ENCODE measurements around the gene DARS1. TPM values are rescaled to one million over a fixed set of nuclear protein-coding genes. Genes with fewer than 3 reads are reported as not detected.
A peak's percentile ranks its signal among the peaks of the same experiment; 100 is the strongest.
"Not testable (repeated sequence)": the region's sequence is repeated elsewhere in the genome, so short reads cannot be mapped to it uniquely, and the experiment has no call there.

Gene DARS1
- total RNA-seq, 1 donor from 2014 or later = 58.3 TPM

GRCh38 chr2:135980434-135981079 is 4.9 kb downstream of the DARS1 start:
- no peak for ATAC-seq

GRCh38 chr2:135975702-135976101 is 9.7 kb downstream of the DARS1 start:
- ATAC-seq = no peak

GRCh38 chr2:135974036-135974435 is 11.4 kb downstream of the DARS1 start:
- no peak for ATAC-seq

GRCh38 chr2:135969655-135970387 is 15.6 kb downstream of the DARS1 start:
- no peak for ATAC-seq

GRCh38 chr2:135965756-135966155 is 19.7 kb downstream of the DARS1 start:
- no peak for ATAC-seq

- ATAC-seq = not testable (repeated sequence)
Measured at GRCh38 chr2:135964404-135964803, 21.0 kb downstream of the DARS1 start.

- ATAC-seq = no peak
Measured at GRCh38 chr2:135963841-135964240, 21.6 kb downstream of the DARS1 start.

GRCh38 chr2:135962366-135963123 is 22.9 kb downstream of the DARS1 start:
- ATAC-seq = no peak

- no peak for ATAC-seq
Measured at GRCh38 chr2:135960656-135961551, 24.5 kb downstream of the DARS1 start.

- ATAC-seq = no peak
Measured at GRCh38 chr2:135960150-135960549, 25.3 kb downstream of the DARS1 start.

GRCh38 chr2:135958927-135959326 is 26.5 kb downstream of the DARS1 start:
- not testable (repeated sequence) for ATAC-seq

- ATAC-seq = no peak
Measured at GRCh38 chr2:135954020-135954601, 31.3 kb downstream of the DARS1 start.

GRCh38 chr2:135952891-135953290 is 32.5 kb downstream of the DARS1 start:
- no peak for ATAC-seq

GRCh38 chr2:135951041-135951583 is 34.3 kb downstream of the DARS1 start:
- no peak for ATAC-seq

GRCh38 chr2:135949451-135950234 is 35.8 kb downstream of the DARS1 start:
- ATAC-seq = no peak

- ATAC-seq = peak; percentile 79
Measured at GRCh38 chr2:135948642-135949355, 36.6 kb downstream of the DARS1 start.

- no peak for ATAC-seq
Measured at GRCh38 chr2:135948141-135948540, 37.3 kb downstream of the DARS1 start.

GRCh38 chr2:135947483-135947882 is 37.9 kb downstream of the DARS1 start:
- no peak for ATAC-seq

GRCh38 chr2:135945526-135945925 is 39.9 kb downstream of the DARS1 start:
- no peak for ATAC-seq

- ATAC-seq = no peak
Measured at GRCh38 chr2:135944625-135945024, 40.8 kb downstream of the DARS1 start.

All from esophagus mucosa (tissue), 1 donor.